Stimulated activated CD4-positive, alpha-beta T cell treated with anti-CD3 and anti-CD28 coated beads, Interleukin-2, amount 100 ng/mL, for 4 hours (primary cell): ENCODE results near the gene COL4A2.
A peak's percentile ranks its signal among the peaks of the same experiment; 100 is the strongest.

Source experiments
- DNase-seq: peaks from one replicate; pipeline ENCODE4 v3.0.0-alpha.2; 2020; ENCODE audit warnings: low read depth

The COL4A2 gene

GRCh38 chr13:110339975-110340550 is 33.0 kb downstream of the COL4A2 start:
- DNase-seq, result no peak

GRCh38 chr13:110340812-110341444 is 33.8 kb downstream of the COL4A2 start:
- peak; percentile 62 for DNase-seq

DNA sequence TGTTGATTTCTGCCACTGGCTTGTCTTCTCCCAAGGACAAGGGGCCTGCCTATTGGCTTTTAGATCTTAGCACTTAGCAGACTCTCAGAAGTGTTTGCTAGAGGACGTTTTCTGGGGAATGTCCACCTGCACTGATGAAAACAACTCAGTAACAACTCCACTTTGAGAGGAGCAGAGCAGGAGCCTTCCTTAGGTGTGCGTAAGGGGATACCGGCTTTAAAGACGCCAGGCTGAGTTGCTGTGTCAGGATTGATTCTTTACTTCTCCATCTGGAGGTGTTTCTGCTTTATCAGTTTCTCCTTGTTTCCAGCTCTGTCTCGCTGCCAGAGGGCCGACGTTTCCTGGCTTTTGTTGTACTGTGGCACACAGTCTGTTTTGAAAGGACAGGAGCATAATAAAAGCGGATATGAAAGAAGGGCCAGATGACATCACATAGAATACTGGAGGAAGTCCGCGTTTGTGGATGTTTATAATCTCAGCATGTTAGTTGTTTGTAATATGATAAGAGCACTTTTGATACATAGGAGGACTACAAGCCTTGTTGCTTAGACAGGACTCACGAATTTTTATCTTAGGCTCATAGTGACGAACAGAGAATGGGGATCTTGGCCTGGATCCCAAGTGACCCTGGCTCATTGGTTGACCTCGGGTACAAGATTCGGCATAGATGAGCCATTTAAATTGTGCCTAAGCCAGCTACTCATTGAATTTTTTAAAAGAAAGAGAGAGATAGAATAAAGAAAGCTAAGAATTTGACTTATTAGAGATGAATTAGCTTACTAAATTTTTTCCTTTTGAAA is 34.6 kb downstream of the COL4A2 start:
- DNase-seq, result no peak

DNA sequence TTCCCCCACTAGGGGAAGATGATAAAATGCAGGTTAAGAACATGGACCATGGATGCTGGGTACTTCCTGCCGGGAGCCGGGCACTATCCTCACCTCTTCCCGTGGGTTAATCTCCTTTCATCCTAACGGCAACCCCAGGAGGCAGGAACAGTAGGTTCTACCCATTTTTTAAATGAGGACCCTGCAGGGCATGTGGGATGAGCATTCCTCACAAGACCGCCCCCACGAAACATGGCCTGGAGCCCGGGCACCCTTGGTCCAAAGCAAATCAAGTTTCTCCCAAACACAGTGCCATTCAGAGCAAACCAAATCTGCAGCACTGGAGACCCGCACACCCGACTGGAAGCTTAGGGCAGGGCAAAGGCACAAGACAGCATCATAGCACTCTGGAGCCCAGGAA is 35.4 kb downstream of the COL4A2 start:
- DNase-seq, result no peak

DNA sequence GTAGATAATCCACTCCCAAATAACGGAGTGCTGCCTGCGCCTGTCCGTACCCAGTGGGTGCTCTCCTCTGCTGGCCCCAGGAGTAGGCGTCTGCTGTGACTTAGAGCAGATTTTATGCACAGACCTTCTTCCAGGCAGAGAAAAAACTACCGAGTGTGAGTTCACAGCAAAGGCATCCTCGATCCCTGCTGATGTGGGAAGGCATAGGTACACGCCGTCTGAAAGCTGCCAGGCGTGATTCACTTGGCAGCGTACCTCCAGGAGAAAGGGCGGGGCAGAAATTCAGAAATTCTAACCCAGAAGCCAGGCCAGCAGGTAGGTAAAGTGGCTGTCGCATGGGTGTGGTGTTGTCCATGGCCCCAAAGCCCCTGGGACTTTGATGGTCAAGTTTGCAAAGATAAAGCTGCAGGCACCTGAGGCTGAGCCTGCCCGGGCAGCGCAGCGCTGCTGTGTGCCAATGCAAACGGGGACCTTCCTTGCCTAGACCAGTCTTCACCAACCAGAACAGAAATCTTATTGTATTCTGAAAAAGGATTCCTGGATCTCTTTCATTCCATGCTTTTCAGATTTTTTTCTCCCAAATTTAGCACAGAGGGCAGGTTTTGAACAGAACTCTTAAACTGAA is 36.3 kb downstream of the COL4A2 start:
- DNase-seq, result no peak

DNA sequence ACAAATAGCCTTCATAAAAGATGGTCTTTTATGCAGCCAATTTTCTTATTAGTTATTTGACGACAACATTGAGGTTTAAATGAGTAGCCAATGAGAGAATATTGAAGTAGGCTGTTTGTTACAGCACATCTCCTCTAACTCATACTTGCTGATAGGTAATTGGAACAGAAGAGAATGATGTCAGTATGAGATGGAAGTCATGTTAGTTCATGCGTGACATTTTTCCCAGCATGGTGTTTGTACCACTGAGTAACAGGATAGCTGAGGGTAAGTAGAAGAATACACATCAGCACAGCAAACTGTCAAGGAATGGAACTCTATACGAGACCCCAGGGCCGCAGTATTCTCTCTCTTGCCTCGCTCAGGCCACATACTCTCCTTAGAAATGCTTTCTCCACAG is 37.2 kb downstream of the COL4A2 start:
- no peak for DNase-seq

DNA sequence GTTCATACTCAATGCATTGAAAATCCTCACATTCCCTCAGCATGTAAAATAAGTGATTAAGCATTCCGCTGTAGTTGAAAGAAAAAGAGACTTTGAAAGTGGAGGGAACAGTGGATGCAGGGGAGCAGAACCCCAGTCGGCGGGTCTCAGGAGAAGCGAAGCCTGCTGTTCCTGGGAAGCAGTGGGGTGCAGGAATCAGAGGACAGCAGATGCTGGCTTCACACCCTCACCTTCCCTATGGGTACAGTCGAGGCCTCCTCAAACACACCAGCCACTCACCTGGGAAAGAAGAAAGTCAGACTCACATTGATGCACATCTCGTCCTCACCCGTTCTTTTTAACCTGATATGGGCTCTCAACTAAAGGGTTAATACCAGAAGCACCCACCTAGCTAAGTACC is 38.2 kb downstream of the COL4A2 start:
- no peak for DNase-seq

DNA sequence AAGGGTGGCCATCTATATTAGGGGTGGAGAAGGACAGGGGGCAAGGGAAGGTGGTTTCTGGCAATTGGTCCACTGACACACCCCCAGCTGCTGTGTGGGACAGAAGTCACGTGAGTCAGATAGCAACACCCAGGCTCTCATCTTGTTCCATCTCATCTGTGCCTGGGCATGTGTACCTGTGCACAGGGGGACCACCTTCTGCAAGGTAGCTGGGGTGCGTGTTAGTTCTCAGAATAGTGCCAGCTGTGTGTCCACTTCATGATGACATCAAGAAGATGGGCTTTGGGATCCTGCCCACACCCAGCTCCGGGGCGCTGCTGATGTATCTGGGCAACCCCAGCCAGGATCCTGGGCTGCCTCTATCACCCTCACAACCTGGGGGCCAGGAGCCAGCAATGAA is 38.6 kb downstream of the COL4A2 start:
- no peak for DNase-seq

- no peak for DNase-seq
These were observed 39.6 kb downstream of the COL4A2 start for GRCh38 chr13:110346661-110347067.

GRCh38 chr13:110347088-110347487 is 40.0 kb downstream of the COL4A2 start:
- no peak for DNase-seq

DNA sequence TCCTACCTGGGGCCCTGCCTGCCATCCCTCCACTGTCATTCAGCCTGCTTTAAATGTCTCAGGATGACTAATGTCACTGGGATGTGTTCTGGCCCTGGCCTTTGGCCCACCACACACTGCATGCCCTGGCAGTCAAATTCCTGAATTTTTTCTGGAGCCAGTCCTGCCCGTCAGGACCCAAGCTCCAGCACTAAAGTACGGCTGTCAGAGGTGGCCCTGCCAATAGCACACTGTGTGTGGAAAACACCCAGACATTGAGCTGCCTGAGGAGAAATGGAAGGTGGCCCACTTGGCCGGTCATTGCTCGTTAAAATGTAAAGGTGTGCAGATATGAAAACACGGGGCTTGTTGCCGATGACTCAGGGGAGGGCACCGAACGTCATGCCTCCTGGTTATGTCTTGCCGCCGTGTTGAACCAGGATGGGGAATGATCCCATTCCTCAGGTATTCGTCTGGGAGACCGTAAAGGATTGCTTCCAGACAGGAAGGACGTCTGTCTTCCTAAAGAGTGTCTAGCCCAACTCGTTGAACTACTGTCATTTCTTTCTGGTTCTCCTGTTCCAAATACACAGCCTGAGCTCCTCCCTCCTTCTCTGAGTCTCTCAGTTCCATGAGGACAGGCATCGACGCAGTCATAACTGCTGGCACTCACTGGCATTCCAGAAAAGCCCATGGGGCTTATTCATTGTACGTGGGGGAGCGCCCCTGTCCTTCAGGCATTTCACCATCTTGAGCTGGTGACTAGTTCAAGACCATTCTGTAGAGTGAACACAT is 40.6 kb downstream of the COL4A2 start:
- no peak for DNase-seq

DNA sequence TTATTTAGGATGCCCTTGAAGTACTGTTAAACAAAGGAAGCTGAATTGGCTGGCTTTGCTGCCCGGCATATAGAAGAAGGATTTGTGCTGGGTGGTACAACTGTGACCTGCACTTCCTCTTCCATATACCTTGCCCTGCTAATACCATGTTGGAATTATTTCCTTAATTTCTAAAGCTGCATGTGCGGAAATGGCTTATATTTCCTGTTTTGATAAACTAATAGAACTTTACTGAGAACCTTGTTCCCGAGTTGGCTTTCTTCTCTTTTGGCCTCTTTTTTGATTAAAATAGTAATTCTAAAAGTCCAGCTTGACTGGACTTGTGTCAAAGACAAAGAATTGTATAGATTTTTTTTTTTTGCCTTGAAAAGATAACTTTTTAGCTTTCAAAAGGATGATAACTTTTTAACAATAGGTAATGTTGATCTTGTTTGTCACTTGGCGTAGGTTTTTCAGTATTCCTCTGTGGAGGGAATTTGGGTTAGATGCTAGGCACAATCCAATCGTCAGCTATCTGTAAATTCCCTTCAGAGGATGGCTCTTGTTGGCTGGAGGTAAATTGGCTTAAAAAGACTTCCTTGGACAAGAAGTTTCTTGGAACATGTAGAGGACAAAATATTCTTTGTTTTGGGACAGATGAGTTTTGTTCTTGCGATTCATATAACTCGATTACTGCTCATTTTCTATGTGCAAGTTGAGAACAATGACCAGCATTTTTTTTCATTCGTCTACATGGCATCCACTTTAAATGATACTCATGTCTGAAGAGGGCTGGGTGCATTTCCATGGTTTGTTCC is 41.4 kb downstream of the COL4A2 start:
- DNase-seq, result no peak

- DNase-seq, result no peak
These were observed 42.2 kb downstream of the COL4A2 start for GRCh38 chr13:110349239-110349638.

GRCh38 chr13:110350049-110350448 is 43.0 kb downstream of the COL4A2 start:
- no peak for DNase-seq

- no peak for DNase-seq
These were observed 43.4 kb downstream of the COL4A2 start for GRCh38 chr13:110350509-110350908.

DNA sequence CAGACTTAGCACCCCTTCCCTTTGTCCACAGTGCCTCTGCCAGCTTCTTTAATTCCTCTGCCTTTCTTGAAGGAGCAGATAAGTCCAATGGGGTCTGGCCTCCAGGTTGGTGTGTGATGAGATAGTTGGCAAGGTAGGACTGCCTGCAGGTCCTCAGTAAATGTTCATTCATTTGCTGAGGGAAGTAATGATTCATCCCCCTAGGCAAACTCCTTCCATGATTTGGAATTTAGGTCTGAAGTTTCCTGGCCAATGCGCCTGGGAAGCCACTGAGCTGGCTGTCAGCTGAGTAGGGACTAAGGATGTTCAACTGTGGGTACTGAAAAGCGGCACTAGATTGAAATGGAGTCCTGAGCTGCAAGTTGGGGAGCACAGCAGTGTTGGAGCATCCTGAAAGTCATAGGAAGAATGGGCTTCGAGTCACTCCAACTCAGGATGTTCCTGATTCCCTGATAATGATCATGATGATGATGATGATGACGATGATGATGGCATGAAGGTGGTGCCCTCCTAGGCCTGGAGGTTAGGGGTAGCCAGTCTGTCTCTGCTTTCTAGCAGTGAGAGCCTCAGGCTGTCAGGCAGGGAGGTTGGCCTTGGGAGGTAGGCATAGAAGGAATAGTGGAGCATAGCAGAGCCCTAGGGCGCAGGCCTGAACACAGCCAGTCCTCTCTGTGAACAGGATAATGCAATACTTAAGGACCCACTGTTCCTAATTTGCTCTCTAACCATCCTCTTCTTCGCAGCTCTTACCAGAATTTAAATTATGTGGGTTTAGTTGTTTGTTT is 44.7 kb downstream of the COL4A2 start:
- DNase-seq, result no peak

GRCh38 chr13:110352735-110353134 is 45.7 kb downstream of the COL4A2 start:
- DNase-seq, result no peak

- no peak for DNase-seq
These were observed 46.4 kb downstream of the COL4A2 start for GRCh38 chr13:110353339-110353977.

GRCh38 chr13:110354123-110354627 is 47.1 kb downstream of the COL4A2 start:
- DNase-seq, result no peak
